BLaER1 (cell line): ENCODE measurements around the gene HOXC13.

Source experiments
- H3K27ac ChIP-seq: shearing (Covaris generic); formaldehyde crosslinking; 2 replicates; pipeline ENCODE4 v1.8.1; 2022
- H3K27me3 ChIP-seq: shearing (Covaris generic); formaldehyde crosslinking; 2 replicates; pipeline ENCODE4 v1.8.1; 2022
- H3K36me3 ChIP-seq: shearing (Covaris generic); formaldehyde crosslinking; 2 replicates; pipeline ENCODE4 v1.8.1; 2022
- H3K4me1 ChIP-seq: shearing (Covaris generic); formaldehyde crosslinking; 2 replicates; pipeline ENCODE4 v1.8.1; 2022
- H3K4me2 ChIP-seq: shearing (Covaris generic); formaldehyde crosslinking; 2 replicates; pipeline ENCODE4 v1.8.1; 2022
- H3K4me3 ChIP-seq: shearing (Covaris generic); formaldehyde crosslinking; 2 replicates; pipeline ENCODE4 v1.8.1; 2022
- H3K9ac ChIP-seq: shearing (Covaris generic); formaldehyde crosslinking; 2 replicates; pipeline ENCODE4 v1.8.1; 2022
- H3K9me3 ChIP-seq: shearing (Covaris generic); formaldehyde crosslinking; 2 replicates; pipeline ENCODE4 v1.8.1; 2022
- H4K20me1 ChIP-seq: shearing (Covaris generic); formaldehyde crosslinking; 2 replicates; pipeline ENCODE4 v1.8.1; 2022
- Cebpa-rat ChIP-seq: shearing (Covaris generic); IDR thresholded peaks from 2 replicates; pipeline ENCODE4 v1.8.1; 2022

Gene HOXC13

GRCh38 chr12:53938326-53939140 lies at the start of gene HOXC13:
TSS of gene HOXC13 (plus strand) at chr12:53938831. CDS start at chr12:53938907, 76 bp downstream.
- H3K4me1 ChIP-seq: no peaks in the 10 kb centered on the region
- H4K20me1 ChIP-seq: peaks cover 81% of the 10 kb centered on the region
- no peak within 1 kb of the TSS for H3K27ac ChIP-seq
- no peak within 1 kb of the TSS for H3K4me2 ChIP-seq
- no peak within 1 kb of the TSS for H3K9ac ChIP-seq
- no peak for TF ChIP-seq Cebpa-rat
- no peak within 1 kb of the TSS for H3K4me3 ChIP-seq
- peaks cover 46% of the 10 kb centered on the region for H3K9me3 ChIP-seq
- H3K36me3 ChIP-seq: no peaks in the 10 kb centered on the region
- peaks cover 100% of the 10 kb centered on the region for H3K27me3 ChIP-seq

GRCh38 chr12:53890081-53890480 lies 48.5 kb upstream of the HOXC13 start:
- Histone ChIP-seq H3K4me3 (no peak overlapping the region), H3K9ac (no peak overlapping the region), H3K27me3 (no peaks in the 10 kb centered on the region), H3K4me2 (no peak overlapping the region), H3K4me1 (peaks cover 11% of the 10 kb centered on the region; the same call in 1 of the 2 replicates), H3K9me3 (no peaks in the 10 kb centered on the region), H3K27ac (no peak overlapping the region), H3K36me3 (no peaks in the 10 kb centered on the region), H4K20me1 (no peaks in the 10 kb centered on the region)
- no peak for TF ChIP-seq Cebpa-rat

- Histone ChIP-seq H3K27me3 (no peaks in the 10 kb centered on the region), H3K9me3 (no peaks in the 10 kb centered on the region), H4K20me1 (no peaks in the 10 kb centered on the region), H3K27ac (no peak overlapping the region), H3K4me3 (no peak overlapping the region), H3K36me3 (no peaks in the 10 kb centered on the region), H3K9ac (no peak overlapping the region), H3K4me2 (no peak overlapping the region), H3K4me1 (peaks cover 11% of the 10 kb centered on the region; the same call in 1 of the 2 replicates)
- no peak for TF ChIP-seq Cebpa-rat
Measured at GRCh38 chr12:53892762-53893395, 45.8 kb upstream of the HOXC13 start.

- Histone ChIP-seq H3K36me3 (no peaks in the 10 kb centered on the region), H3K4me1 (peaks cover under 1% of the 10 kb centered on the region; the same call in 1 of the 2 replicates), H3K9me3 (no peaks in the 10 kb centered on the region), H3K4me2 (no peak overlapping the region), H3K4me3 (no peak overlapping the region), H4K20me1 (no peaks in the 10 kb centered on the region), H3K27ac (no peak overlapping the region), H3K27me3 (no peaks in the 10 kb centered on the region), H3K9ac (no peak overlapping the region)
- no peak for TF ChIP-seq Cebpa-rat
Measured at GRCh38 chr12:53899230-53899629, 39.4 kb upstream of the HOXC13 start.

- Histone ChIP-seq H3K27ac (no peak overlapping the region), H4K20me1 (no peaks in the 10 kb centered on the region), H3K9me3 (no peaks in the 10 kb centered on the region), H3K9ac (no peak overlapping the region), H3K27me3 (peaks cover 3% of the 10 kb centered on the region; the same call in 1 of the 2 replicates), H3K36me3 (no peaks in the 10 kb centered on the region), H3K4me1 (no peaks in the 10 kb centered on the region), H3K4me3 (no peak overlapping the region), H3K4me2 (no peak overlapping the region)
- no peak for TF ChIP-seq Cebpa-rat
Measured at GRCh38 chr12:53907103-53907502, 31.5 kb upstream of the HOXC13 start.

GRCh38 chr12:53916788-53917655 lies 21.6 kb upstream of the HOXC13 start:
- H3K36me3 ChIP-seq: no peaks in the 10 kb centered on the region
- no peak overlapping the region for H3K27ac ChIP-seq
- no peak for TF ChIP-seq Cebpa-rat
- no peaks in the 10 kb centered on the region for H3K4me1 ChIP-seq
- H3K9ac ChIP-seq: no peak overlapping the region
- peaks cover 12% of the 10 kb centered on the region; the same call in 1 of the 2 replicates for H3K27me3 ChIP-seq
- H4K20me1 ChIP-seq: no peaks in the 10 kb centered on the region
- no peaks in the 10 kb centered on the region for H3K9me3 ChIP-seq
- no peak overlapping the region for H3K4me3 ChIP-seq
- no peak overlapping the region for H3K4me2 ChIP-seq

GRCh38 chr12:53924521-53925405 lies 13.9 kb upstream of the HOXC13 start:
- no peaks in the 10 kb centered on the region for H3K4me1 ChIP-seq
- peaks cover 76% of the 10 kb centered on the region for H3K27me3 ChIP-seq
- H3K4me2 ChIP-seq: no peak overlapping the region
- no peak overlapping the region for H3K9ac ChIP-seq
- no peaks in the 10 kb centered on the region for H3K36me3 ChIP-seq
- no peak overlapping the region for H3K27ac ChIP-seq
- peaks cover 29% of the 10 kb centered on the region; the same call in 1 of the 2 replicates for H4K20me1 ChIP-seq
- H3K4me3 ChIP-seq: no peak overlapping the region
- TF ChIP-seq Cebpa-rat: no peak
- H3K9me3 ChIP-seq: peaks cover 30% of the 10 kb centered on the region

GRCh38 chr12:53927220-53928029 lies 11.2 kb upstream of the HOXC13 start:
- peaks cover 100% of the 10 kb centered on the region for H3K27me3 ChIP-seq

More at GRCh38 chr12:53927220-53928029, 11.2 kb upstream of the HOXC13 start:
- no peaks in the 10 kb centered on the region for H3K4me1 ChIP-seq
- no peak for TF ChIP-seq Cebpa-rat
- peaks cover 49% of the 10 kb centered on the region; the same call in 1 of the 2 replicates for H4K20me1 ChIP-seq
- H3K27ac ChIP-seq: no peak overlapping the region
- H3K4me2 ChIP-seq: no peak overlapping the region
- H3K9me3 ChIP-seq: peaks cover 44% of the 10 kb centered on the region
- H3K4me3 ChIP-seq: no peak overlapping the region
- no peaks in the 10 kb centered on the region for H3K36me3 ChIP-seq
- H3K9ac ChIP-seq: no peak overlapping the region
